Caco-2 (cell line): Measurements from ENCODE around the gene NFIA. TPM values are rescaled to one million over a fixed set of nuclear protein-coding genes. Genes with fewer than 3 reads are reported as not detected.

Source experiments
- BruUV-seq: library from RNA; stranded (reverse); fragments of 400-500 nt; replicated peaks from 2 replicates; lab custom pipeline; 2021; lab: Mats Ljungman, UMichigan
- CTCF ChIA-PET: fragments of 300-600 bp; sonication (Branson Sonifier 250); formaldehyde crosslinking; loops from one replicate; lab custom pipeline; 2022; ENCODE audit warnings: antibody characterized with exemption; lab: Charles Lee
- POLR2A ChIA-PET: fragments of 300-600 bp; sonication (Branson Sonifier 250); formaldehyde crosslinking; loops from one replicate; lab custom pipeline; 2022; ENCODE audit warnings: antibody characterized with exemption; lab: Charles Lee
- DNase-seq, 2 experiments: peaks; one replicate each; pipeline versions ENCODE4 v3.0.0 to v3.0.0-alpha.2; 2020 to 2022
- H3K27me3 ChIP-seq: replicated peaks from 2 replicates; pipeline ENCODE4 v1.6.0; 2011; ENCODE audit warnings: low read length; ENCODE audit not compliant: control insufficient read depth, insufficient read depth
- H3K36me3 ChIP-seq: 2 replicates; pipeline ENCODE4 v1.5.1; 2011; ENCODE audit warnings: low read length; ENCODE audit not compliant: control insufficient read depth, insufficient read depth
- H3K4me1 ChIP-seq: fragments of 250-450 bp; sonication (Bioruptor Pico); 2 replicates; pipeline ENCODE4 v1.5.1; 2020; ENCODE audit warnings: mild to moderate bottlenecking
- H3K4me3 ChIP-seq: 2 replicates; pipeline ENCODE4 v1.5.1; 2011; ENCODE audit warnings: low read depth, mild to moderate bottlenecking, control low read depth, low read length
- H3K9me3 ChIP-seq: fragments of 250-450 bp; sonication (Bioruptor Pico); 2 replicates; pipeline ENCODE4 v1.5.1; 2020; ENCODE audit warnings: mild to moderate bottlenecking, moderate library complexity
- H3K27ac Mint-ChIP-seq: one replicate; pipeline ENCODE4 v1.8.0; 2022; ENCODE audit warnings: mixed read lengths; ENCODE audit not compliant: unreplicated experiment
- H3K27me3 Mint-ChIP-seq: one replicate; pipeline ENCODE4 v1.8.0; 2022; ENCODE audit warnings: mixed read lengths; ENCODE audit not compliant: insufficient read depth, unreplicated experiment
- H3K36me3 Mint-ChIP-seq: one replicate; pipeline ENCODE4 v1.8.0; 2022; ENCODE audit warnings: mild to moderate bottlenecking, mixed read lengths; ENCODE audit not compliant: insufficient read depth, unreplicated experiment
- H3K4me1 Mint-ChIP-seq: one replicate; pipeline ENCODE4 v1.8.0; 2022; ENCODE audit warnings: low read depth, mixed read lengths; ENCODE audit not compliant: unreplicated experiment
- H3K4me3 Mint-ChIP-seq: one replicate; pipeline ENCODE4 v1.8.0; 2022; ENCODE audit warnings: mild to moderate bottlenecking, moderate library complexity, mixed read lengths; ENCODE audit not compliant: unreplicated experiment
- H3K9me3 Mint-ChIP-seq: one replicate; pipeline ENCODE4 v1.8.0; 2022; ENCODE audit warnings: mixed read lengths; ENCODE audit not compliant: unreplicated experiment
- CTCF ChIP-seq, 2 experiments: fragments of 200-600 bp in 1 of 2; IDR thresholded peaks; 1 replicate in 1 of 2; 2 replicates in 1 of 2; pipeline versions ENCODE4 v1.5.1 to v1.8.0; 2011 to 2022; ENCODE audit warnings: antibody characterized with exemption in 1 of 2, control low read depth in 1 of 2, inconsistent platforms in 1 of 2, low read depth in 1 of 2, low read length in 1 of 2, mild to moderate bottlenecking in 1 of 2, moderate library complexity in 1 of 2; ENCODE audit not compliant: insufficient read depth in 1 of 2, severe bottlenecking in 1 of 2, unreplicated experiment in 1 of 2
- intact Hi-C: fragments of 100-400 bp; cut with micrococcal nuclease; formaldehyde crosslinking; loops from one replicate; pipeline ENCODE4 v1.10.0; 2022; ENCODE audit not compliant: unreplicated experiment
- total RNA-seq: library from RNA; stranded (reverse); gene quantifications from 2 replicates; pipeline ENCODE4 v1.2.3, GENCODE V29; 2022

The NFIA gene
- total RNA-seq, 1 experiment from 2014 or later: 1.4 TPM

GRCh38 chr1:61285371-61285885 lies 203.1 kb downstream of the NFIA start:
- Histone ChIP-seq H3K36me3 (no peaks in the 10 kb centered on the region), H3K9me3 (no peaks in the 10 kb centered on the region), H3K4me1 (no peaks in the 10 kb centered on the region), H3K27me3 (no peaks in the 10 kb centered on the region), H3K4me3 (no peak overlapping the region)
- CTCF ChIA-PET: no interaction called here
- H3K9me3 Mint-ChIP-seq: no peaks in the 10 kb centered on the region
- H3K27ac Mint-ChIP-seq: no peak overlapping the region
- H3K4me3 Mint-ChIP-seq: no peak overlapping the region
- no peak for TF ChIP-seq CTCF (IDR thresholded peaks at IDR 0.05; ENCODE audit: insufficient read depth in 1 of 2, low read depth in 1 of 2, low read length in 1 of 2, severe bottlenecking in 1 of 2, unreplicated experiment in 1 of 2)
- BruUV-seq: no TSS peak
- H3K27me3 Mint-ChIP-seq: no peaks in the 10 kb centered on the region
- DNase-seq: no peak
- no peaks in the 10 kb centered on the region for H3K4me1 Mint-ChIP-seq
- H3K36me3 Mint-ChIP-seq: no peaks in the 10 kb centered on the region
- intact Hi-C loops: no loop called here
- POLR2A ChIA-PET: no interaction called here

- TF ChIP-seq CTCF (IDR thresholded peaks at IDR 0.05; ENCODE audit: insufficient read depth in 1 of 2, low read depth in 1 of 2, low read length in 1 of 2, severe bottlenecking in 1 of 2, unreplicated experiment in 1 of 2): no peak
- ChIA-PET POLR2A (no interaction called here), CTCF (no interaction called here)
- Histone ChIP-seq H3K36me3 (no peaks in the 10 kb centered on the region), H3K4me3 (no peak overlapping the region), H3K9me3 (no peaks in the 10 kb centered on the region), H3K27me3 (no peaks in the 10 kb centered on the region), H3K4me1 (no peaks in the 10 kb centered on the region)
- H3K4me1 Mint-ChIP-seq: no peaks in the 10 kb centered on the region
- no peak for DNase-seq
- no peak overlapping the region for H3K4me3 Mint-ChIP-seq
- no peak overlapping the region for H3K27ac Mint-ChIP-seq
- intact Hi-C loops: no loop called here
- no peaks in the 10 kb centered on the region for H3K27me3 Mint-ChIP-seq
- H3K36me3 Mint-ChIP-seq: no peaks in the 10 kb centered on the region
- no TSS peak for BruUV-seq
- no peaks in the 10 kb centered on the region for H3K9me3 Mint-ChIP-seq
Observed at GRCh38 chr1:61287014-61287413, 204.7 kb downstream of the NFIA start.

- no peaks in the 10 kb centered on the region for H3K27me3 Mint-ChIP-seq
- TF ChIP-seq CTCF (IDR thresholded peaks at IDR 0.05; ENCODE audit: insufficient read depth in 1 of 2, low read depth in 1 of 2, low read length in 1 of 2, severe bottlenecking in 1 of 2, unreplicated experiment in 1 of 2): no peak
- Histone ChIP-seq H3K27me3 (no peaks in the 10 kb centered on the region), H3K9me3 (no peaks in the 10 kb centered on the region), H3K4me3 (no peak overlapping the region), H3K36me3 (no peaks in the 10 kb centered on the region), H3K4me1 (no peaks in the 10 kb centered on the region)
- H3K36me3 Mint-ChIP-seq: no peaks in the 10 kb centered on the region
- POLR2A ChIA-PET: no interaction called here
- DNase-seq: no peak
- no TSS peak for BruUV-seq
- H3K4me3 Mint-ChIP-seq: no peak overlapping the region
- peaks cover under 1% of the 10 kb centered on the region for H3K4me1 Mint-ChIP-seq
- no peak overlapping the region for H3K27ac Mint-ChIP-seq
- H3K9me3 Mint-ChIP-seq: no peaks in the 10 kb centered on the region
- intact Hi-C loops: no loop called here
- CTCF ChIA-PET: no interaction called here
Observed at GRCh38 chr1:61287734-61288133, 205.4 kb downstream of the NFIA start.
